GM18508 (cell line): ENCODE results near the gene MFSD6.
A peak's percentile ranks its signal among the peaks of the same experiment; 100 is the strongest.
"Not testable (repeated sequence)": the region's sequence is repeated elsewhere in the genome, so short reads cannot be mapped to it uniquely, and the experiment has no call there.

ENCODE experiments used
- ATAC-seq: cut with Tn5 transposase; IDR thresholded peaks from one replicate; pipeline ENCODE4 v1.9.1; 2021; ENCODE audit warnings: moderate number of reproducible peaks; ENCODE audit not compliant: insufficient read depth, unreplicated experiment

The MFSD6 gene

DNA sequence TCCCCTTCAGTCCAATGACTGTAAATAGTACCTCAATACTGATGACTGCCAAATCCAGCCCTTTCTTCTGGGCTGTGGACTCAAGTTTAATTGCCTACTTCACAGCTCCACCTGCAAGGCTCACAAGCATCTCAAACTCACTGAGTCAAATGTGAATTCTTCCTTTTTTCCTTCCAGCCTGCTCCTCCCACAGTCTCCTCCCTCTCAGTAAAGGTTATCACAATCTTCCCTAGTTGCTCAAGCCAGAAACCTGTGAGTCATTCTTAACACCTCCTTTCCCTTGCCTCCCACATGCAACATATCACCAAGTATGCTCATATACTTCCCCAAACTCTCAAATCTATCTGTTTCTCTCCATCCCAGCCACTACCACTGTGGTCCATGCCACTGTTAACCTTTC is 3.7 kb upstream of the MFSD6 start:
- ATAC-seq: no peak

DNA sequence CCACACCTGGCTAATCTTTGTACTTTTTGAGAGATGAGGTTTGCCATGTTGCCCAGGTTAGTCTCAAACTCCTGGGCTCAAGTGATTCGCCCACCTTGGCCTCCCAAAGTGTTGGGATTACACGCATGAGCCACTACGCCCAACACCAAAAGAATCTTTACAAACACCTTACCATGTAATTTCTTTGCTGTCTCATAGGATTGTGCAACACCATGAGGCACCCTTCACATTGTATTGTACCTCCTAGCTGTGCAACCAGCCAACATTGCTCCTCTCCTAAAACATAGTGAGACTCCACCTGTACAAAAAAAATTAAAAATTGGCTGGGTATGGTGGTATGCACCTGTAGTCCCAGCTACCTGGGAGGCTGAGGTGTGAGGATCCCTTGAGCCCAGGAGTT is 3.1 kb upstream of the MFSD6 start:
- ATAC-seq: no peak

DNA sequence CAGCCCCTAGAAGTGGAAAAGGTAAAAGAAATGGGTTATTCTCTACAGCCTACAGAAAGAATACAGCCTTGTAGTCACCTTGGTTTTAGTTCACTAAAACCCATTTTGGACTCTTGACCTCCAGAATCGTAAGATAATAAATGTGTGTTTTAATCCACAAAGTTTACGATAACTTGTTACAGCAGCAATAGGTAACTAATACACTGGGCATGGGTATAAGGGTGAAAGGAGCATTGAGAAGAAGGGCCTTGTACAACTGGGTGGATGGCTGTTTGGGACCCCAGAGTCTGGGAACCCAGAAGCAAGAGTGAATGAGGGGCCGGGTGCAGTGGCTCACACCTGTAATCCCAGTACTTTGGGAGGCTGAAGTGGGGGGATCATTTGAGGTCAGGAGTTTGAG is 2.2 kb upstream of the MFSD6 start:
- no peak for ATAC-seq

DNA sequence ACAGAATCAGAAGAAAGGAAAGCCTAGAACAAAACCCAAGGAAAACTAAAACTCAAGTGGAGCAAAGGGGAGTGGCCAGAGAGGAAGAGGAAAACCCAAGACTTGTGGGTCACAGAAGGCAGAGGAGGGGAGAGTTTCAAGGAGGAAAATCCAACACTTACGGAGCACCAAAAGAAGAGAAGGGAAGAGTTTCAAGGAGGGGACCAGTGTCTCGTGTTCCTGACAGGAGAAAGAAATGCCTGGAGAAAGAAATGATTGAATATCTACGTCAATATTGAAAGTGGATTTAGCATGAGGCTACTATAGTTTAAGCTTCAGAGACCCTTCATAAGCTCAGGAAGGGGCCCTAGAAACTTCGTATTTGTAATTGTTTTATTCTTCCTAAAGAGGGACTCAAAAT is 1.4 kb upstream of the MFSD6 start:
- ATAC-seq: no peak

- no peak for ATAC-seq
These were observed 901 bp upstream of the MFSD6 start for GRCh38 chr2:190407246-190407661.

DNA sequence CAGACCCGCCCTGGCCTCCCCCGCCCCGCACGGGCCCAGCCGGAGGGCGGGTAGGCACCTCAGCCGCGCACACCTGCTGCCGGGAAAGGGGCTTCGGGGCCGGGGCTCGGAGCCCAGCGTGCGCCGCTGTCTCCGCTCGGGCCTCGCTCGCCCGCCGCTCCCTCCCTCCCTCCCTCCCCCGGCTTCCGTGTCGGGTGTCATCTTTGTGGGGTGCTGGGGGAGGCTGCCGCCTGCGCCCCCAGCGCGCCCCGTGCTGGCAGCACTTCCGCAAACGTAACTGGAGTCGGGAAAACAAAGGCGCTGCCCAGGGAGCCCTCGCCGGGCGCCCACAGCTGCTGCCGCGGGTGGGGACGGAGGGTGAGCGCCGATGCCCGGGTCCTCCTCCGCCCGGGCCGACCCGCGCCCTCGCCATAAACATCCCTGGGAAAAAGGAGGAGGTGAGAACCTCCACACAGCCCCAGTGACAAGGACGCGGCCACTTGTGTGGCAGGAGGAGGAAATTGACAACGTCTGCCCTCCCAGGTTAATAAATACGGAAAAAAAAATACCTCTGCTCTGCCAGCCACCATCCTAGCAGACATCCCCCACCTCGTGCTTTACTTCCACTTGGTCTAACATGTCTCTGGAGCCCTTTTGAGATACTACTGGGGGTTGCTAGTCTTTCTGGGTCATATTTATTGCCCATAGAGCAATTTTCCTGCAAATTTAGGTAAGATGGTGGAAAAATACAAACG is 550 bp downstream of the MFSD6 start:
- peak; percentile 57 for ATAC-seq

GRCh38 chr2:190409616-190410015 is 1.5 kb downstream of the MFSD6 start:
- ATAC-seq: no peak

DNA sequence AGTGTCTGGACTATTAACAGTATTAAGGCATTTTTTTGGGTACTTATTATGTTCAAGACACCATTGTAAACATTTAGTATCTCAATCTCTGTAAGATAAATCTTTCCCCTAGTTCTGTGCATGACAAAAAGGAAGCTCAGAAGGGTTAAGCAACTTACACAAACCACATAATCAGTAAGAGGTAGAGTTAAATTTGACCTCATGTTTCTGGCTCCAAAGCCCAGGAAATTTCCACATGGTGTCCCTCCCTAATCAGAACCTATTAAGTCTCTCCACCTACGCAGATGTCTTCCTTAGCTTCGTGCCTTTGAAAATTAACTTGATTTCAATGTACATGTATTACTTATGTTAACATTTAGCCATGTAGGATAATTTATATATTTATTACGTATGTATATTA is 2.0 kb downstream of the MFSD6 start:
- no peak for ATAC-seq

GRCh38 chr2:190412966-190413365 is 4.8 kb downstream of the MFSD6 start:
- ATAC-seq: no peak

GRCh38 chr2:190413421-190413820 is 5.3 kb downstream of the MFSD6 start:
- no peak for ATAC-seq

GRCh38 chr2:190415251-190415650 is 7.1 kb downstream of the MFSD6 start:
- ATAC-seq: no peak

DNA sequence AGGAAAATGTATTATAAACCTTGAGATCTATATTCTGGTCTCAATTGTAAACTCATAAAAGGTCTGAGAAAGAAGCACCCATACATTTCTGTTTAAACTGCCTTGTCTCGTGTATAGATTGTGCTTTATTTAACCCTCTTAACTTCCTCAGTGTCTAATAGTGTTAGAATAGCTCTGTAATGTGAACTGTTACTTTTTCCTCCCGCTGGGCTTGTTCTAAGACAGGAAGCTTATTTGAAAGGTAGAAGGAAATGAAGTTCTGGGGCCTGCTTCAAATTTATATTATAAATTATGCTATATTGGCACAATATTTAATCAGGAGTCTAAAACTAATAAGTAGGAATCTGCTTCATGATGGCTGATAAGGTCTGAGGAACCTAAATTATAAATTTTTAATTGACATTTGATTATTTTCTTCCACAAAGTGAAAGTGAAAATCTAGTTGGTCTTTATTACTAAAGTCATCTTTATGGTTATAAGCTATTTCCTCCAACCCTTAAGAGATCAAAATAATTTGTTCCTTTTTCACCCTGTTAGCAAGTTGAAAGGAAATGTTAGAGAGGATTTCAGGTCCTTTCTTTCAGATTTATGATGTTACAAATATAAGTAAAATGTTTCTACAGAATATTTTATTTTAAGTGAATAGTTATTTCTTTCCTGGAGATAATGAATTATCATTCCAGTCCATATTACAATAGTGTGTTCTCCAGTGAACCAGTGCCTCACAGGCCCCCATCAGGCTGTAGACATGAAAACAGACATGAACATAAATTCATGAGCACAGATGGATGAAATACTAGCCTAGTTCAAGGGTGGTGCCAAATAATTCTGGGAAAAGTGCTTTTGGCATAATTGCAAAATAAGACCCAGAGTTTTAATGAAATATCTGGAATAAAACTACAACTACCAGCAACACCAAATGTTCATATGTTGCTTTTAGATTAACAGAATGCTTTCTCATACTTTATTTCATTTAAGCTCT is 7.9 kb downstream of the MFSD6 start:
- no peak for ATAC-seq

GRCh38 chr2:190417045-190417842 is 9.1 kb downstream of the MFSD6 start:
- no peak for ATAC-seq

DNA sequence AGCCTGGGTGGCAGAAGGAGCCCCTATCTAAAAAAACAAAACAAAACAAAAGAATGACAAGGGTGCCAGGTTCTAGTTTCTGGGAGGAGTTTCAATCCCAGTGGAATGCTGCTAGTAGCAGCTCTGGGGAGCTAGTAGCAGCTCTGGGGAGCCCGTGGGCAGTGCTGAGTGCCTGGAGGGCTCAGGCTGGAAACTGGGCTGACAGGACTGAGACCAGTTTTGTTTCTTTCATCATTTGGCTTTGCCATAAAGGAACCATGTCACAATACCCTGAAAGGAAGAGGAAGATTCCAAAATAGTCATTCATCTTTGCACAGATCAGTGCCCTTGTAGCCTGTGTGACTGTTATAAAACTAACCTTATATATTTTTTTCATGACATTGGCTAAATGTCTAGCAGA is 10.6 kb downstream of the MFSD6 start:
- ATAC-seq: no peak

GRCh38 chr2:190420801-190421200 is 12.6 kb downstream of the MFSD6 start:
- ATAC-seq: no peak

- ATAC-seq: no peak
These were observed 17.2 kb downstream of the MFSD6 start for GRCh38 chr2:190425221-190425866.

GRCh38 chr2:190425883-190426658 is 17.9 kb downstream of the MFSD6 start:
- ATAC-seq: no peak

DNA sequence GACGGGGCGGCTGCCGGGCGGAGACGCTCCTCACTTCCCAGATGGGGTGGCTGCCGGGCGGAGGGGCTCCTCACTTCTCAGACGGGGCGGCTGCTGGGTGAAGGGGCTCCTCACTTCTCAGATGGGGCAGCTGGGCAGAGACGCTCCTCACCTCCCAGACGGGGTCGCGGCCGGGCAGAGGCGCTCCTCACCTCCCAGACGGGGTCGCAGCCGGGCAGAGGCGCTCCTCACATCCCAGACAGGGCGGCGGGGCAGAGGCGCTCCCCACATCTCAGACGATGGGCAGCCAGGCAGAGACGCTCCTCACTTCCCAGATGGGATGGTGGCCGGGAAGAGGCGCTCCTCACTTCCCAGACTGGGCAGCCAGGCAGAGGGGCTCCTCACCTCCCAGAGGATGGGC is 22.7 kb downstream of the MFSD6 start:
- ATAC-seq: not testable (repeated sequence)

- ATAC-seq: no peak
These were observed 23.8 kb downstream of the MFSD6 start for GRCh38 chr2:190431907-190432306.
